Measurements from ENCODE around the gene HCN2. TPM values are rescaled to one million over a fixed set of nuclear protein-coding genes. Genes with fewer than 3 reads are reported as not detected.
A peak's percentile ranks its signal among the peaks of the same experiment; 100 is the strongest.
"Not testable (repeated sequence)": the region's sequence is repeated elsewhere in the genome, so short reads cannot be mapped to it uniquely, and the experiment has no call there.

HCN2 gene
- polyA plus RNA-seq, 3 donors, result 0.40 to 0.45 (median 0.42) TPM

DNA sequence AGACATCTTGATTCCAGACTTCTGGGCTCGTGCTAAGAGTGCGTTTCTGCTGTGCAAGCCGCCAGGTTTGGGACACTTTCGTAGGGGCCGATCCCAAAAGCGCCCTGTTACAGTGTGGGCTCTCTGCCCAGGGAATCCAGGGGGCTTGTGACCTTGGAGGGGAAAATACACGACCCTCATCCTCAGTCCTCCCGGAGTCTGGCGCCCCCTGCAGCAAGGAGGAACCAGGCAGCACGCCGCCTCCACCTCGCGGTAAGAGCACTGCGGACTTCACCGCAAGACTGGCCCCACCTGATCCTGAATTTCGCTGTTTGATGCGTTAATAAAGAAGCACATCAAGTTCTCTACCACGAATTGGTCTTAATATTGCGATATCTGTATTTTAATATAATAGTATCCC lies 38.5 kb downstream of the HCN2 start:
- DNase-seq (ENCODE audit: extremely low read depth in 1 of 11, low read depth in 9 of 11, low spot score in 4 of 11), result no peak

DNA sequence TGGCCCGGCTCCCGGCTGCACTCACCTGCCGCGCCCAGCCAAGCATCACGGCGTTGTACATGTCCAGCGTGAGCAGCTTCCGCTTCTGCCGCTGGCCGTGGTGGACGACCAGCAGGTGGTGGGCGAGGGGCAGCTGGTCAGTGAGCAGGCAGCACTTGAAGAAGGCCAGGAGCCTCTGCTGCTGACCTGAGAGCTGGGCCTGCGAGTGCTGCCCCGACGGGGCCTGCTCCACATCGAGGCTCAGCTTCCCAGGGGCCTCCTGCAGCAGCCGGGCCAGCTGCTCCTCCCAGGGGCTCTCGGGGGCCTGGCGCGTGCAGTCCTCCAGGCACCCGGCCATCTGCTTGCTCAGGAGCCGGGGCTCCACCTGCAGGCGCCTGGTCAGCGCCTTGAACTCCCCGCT lies 39.8 kb downstream of the HCN2 start:
- not testable (repeated sequence) for DNase-seq (ENCODE audit: extremely low read depth in 1 of 11, low read depth in 9 of 11, low spot score in 4 of 11)

DNA sequence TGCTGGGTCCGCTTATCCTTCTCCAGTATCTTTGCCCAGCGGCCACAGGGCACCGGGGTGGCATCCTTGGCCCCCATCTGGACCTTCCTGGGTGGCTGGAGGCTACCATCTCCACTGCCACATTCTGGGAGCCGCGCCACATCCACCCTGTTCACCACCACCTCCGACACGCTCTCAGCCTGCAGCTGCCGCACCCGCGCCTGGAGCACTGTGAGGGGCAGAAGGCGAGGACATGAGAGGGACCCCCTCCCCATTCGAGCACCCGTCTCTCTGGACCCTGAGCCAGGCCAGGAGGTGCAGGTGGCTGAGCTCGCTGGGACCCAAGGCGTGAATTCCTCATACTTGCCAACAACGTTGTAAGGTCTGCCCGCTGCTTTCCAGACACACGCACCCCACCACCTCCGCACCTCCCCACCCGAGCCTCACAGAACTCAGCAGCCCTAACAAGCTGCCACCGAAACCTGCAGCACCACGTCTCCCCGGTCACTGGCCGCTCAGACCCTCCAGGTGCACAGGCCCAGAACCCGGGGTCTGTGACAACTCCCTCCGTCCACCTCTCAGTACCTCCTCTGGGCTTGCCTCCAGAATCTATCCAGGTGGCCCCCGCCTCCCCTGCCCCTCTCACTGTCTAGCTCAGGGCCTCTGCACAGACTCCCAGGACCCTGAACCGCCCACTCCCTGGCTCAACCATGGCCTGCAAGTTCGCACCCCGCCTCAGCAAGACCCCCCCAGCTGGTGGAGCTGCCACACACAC lies 40.5 kb downstream of the HCN2 start:
- no peak for DNase-seq (ENCODE audit: extremely low read depth in 1 of 11, low read depth in 9 of 11, low spot score in 4 of 11)

DNA sequence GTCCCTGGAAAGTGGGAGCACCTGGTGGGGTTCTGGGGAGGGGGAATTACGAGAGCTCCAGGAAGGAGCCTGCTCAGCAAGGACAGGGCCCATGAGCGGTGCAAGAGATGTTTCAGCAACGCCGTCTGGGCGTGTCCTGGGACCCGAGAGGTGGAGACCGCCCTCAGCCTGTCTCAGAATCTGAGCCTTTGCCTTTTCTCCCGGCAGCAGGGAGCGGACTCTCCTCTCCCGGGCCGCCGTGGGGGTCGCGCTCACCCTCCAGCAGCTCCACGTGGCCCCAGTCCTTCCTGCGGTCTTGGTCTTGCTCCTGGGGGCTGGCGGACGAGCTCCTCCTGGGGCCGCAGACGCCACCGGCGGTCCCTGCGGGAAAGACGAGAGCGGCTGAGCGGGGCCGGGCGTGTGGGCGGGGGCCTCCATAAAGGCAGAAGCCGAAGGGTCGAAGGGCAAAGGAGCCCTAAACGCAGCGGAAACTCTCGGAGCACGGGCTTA lies 42.9 kb downstream of the HCN2 start:
- no peak for DNase-seq (ENCODE audit: extremely low read depth in 1 of 11, low read depth in 9 of 11, low spot score in 4 of 11)

DNA sequence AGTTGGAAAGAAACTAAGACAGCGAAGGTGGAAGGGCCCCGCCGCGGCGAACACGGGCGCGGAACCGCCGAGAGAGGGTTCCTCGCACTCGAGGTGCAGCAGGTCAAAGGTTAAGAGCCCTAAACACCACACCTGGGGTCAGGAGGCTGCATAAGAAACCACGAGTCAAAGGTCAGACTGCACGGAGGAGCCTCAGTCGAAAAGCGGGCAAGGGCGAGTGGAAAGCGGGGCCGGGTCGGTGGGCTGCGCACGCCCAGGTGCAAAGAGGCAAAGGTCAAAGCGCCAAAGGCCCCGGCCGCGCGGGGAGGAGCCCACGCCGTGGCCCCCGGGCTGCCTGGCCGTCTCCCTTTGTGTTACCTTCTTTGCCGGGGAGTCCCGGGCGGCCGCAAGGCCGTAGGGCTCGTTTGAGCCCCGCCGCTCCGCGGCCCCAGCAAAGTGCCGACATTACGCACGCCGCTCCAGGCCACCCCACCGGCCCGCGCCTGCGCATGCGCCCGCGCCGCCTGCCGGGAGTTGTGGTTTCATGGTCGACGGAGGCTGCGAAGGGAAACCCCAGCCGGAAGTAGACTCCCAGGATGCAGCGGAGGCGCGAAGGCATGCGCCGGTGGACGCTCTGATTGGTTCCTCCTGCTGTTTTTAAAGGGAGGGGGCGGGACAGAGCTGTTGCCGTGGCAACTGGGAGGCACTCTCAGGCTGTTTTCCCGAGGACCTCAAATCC lies 43.5 kb downstream of the HCN2 start, which contains the start of gene POLRMT:
Gene POLRMT (minus strand): TSS at position 470 of the 718 bp plus-strand sequence. CDS start 25 bp downstream, at position 445.
- peak; percentile 91 to 98 (median 97) for DNase-seq (ENCODE audit: extremely low read depth in 1 of 11, low read depth in 9 of 11, low spot score in 4 of 11)

DNA sequence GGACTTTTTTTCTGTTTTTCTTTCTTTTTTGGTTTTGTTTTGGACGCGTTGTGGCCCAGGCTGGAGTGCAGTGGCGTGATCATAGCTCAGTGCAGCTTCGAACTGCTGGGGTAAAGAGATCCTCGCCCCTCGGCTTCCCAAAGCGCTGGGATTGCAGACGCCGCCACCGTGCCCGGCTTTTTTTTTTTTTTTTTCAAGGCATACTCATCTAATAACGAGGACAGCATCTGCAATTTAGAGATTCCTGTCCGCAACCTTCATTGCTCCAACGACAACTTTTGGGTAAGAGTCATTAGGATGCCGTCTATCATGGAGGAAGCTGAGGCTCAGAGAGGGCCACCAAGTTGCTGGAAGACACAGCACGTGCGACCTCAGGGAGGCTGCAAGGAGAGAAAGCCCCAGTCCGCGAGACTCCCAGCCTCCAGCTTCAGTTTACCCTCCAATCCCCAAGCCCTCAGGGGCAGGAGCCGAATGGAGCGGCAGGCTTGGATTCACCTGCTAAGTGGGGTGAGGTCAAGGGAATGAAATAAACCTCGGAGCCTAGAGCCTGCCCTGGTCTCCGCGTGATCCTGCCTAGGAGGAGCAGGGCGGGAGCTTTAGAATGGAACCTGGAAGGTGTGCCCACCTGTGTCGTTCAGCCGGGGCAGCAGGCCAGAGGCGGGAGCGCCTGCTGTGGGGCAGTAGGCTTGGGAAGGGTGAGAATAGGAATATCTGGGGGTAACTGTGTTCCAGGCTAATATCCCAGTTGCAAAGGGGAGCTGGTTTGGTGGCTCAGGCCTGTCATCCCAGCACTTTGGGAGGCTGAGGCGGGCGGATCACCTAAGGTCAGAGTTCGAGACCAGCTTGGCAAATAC lies 44.3 kb downstream of the HCN2 start:
- no peak for DNase-seq (ENCODE audit: extremely low read depth in 1 of 11, low read depth in 9 of 11, low spot score in 4 of 11)

DNA sequence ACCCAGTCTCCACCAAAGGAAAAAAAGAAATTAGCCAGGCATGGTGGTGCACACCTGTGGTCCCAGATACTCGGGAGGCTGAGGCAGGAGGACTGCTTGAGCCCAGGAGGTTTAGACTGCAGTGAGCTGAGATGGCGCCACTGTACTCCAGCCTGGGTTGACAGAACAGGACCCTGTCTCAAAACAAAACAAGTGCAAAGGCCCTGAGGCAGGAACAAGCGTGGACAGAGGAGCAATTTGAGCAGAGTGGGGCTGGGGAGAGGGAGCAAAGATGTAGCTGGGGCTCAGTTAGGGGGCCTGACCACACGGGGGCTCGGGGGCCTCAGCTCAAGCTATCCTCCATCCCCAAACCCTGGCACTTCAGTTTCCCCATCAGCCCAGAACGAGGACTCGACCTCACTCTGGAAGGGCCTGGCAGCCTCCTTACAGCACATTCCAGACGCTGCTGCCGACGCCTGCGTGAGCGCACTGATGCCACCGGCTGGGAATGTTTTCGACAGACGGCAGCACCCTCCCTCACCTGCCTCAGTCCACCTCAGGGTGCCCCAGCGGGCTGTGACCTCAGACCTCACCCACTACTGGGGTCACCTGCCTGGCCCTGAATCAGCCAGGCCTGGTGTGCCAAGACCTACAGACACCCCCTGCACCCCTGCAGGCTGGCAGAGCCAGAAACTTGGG lies 45.4 kb downstream of the HCN2 start:
- DNase-seq (ENCODE audit: extremely low read depth in 1 of 11, low read depth in 9 of 11, low spot score in 4 of 11), result no peak

DNA sequence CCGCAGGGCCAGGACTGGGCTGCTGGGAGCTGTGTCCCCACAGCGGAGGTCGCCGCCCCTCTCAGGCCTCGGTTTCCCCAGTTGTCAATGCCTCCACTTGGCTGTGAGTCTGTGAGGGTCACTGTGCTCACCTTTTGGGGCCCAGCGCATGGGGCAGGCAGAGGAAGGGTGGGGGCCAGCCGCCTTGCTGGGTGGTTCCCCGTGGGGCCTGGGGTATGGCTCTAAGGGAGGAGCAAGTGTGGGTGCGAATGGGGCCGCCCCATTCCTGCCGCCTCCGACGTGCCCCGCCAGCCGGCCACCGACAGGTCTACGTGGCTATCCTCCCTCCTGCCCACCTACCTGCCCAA lies 49.2 kb downstream of the HCN2 start:
- DNase-seq (ENCODE audit: extremely low read depth in 1 of 11, low read depth in 9 of 11, low spot score in 4 of 11), result no peak

DNA sequence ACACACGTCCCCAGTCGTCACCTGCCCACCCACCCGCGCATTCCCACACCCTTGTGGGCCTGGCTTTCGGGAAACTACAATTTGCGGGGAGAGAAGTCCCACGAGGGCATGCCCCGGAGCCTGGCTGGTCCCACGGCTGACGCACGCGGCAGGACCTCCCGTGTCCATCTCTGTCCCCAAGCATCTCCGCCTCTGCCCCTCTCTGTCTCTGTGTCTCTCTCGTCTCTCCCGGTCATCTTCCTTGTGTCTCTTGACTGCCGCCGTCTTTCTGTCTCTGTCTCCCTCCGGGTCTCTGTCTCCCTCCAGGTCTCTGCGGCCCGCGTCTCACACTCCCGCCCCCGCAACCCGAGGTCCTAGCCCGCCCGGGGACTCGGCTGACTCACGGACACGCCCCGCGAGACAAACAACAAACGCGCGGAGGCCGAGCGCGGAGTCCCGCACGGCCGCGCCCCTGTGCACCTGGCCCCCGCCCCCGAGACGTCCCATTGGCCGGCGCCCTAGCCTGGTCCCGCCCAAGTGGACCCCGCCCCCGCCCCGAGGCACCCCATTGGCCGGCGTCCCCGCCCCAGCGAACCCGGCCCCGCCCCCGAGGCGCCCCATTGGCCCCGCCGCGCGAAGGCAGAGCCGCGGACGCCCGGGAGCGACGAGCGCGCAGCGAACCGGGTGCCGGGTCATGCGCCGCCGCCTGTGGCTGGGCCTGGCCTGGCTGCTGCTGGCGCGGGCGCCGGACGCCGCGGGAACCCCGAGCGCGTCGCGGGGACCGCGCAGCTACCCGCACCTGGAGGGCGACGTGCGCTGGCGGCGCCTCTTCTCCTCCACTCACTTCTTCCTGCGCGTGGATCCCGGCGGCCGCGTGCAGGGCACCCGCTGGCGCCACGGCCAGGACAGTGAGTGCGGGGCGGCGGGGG lies 49.8 kb downstream of the HCN2 start, which contains the start of gene FGF22:
Gene FGF22 (plus strand): TSS at position 627 of the 908 bp plus-strand sequence. CDS start 47 bp downstream, at position 674.
- peak in 9 of 11 donors; percentile 52 to 84 (median 77) for DNase-seq (ENCODE audit: extremely low read depth in 1 of 11, low read depth in 9 of 11, low spot score in 4 of 11)

DNA sequence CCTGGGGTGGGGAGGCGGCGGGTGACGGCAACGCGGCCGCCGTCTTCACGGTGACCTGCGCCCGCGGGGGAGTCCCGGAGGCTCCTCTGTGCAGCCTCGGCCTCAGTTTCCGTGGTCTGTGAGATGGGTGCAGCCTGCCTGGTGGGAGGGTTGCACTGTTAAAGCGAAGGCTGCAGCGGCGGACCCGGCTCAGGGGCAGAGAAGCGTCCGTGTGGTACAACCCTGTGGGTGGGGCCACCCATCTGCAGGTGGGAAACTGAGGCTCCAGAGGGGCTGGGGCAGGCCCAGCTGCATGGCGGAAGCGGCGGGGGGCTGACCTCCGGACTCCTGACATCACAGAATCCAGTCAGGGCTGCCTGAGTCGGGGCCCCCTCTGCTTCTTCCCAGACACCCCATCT lies 50.5 kb downstream of the HCN2 start:
- no peak for DNase-seq (ENCODE audit: extremely low read depth in 1 of 11, low read depth in 9 of 11, low spot score in 4 of 11)

DNA sequence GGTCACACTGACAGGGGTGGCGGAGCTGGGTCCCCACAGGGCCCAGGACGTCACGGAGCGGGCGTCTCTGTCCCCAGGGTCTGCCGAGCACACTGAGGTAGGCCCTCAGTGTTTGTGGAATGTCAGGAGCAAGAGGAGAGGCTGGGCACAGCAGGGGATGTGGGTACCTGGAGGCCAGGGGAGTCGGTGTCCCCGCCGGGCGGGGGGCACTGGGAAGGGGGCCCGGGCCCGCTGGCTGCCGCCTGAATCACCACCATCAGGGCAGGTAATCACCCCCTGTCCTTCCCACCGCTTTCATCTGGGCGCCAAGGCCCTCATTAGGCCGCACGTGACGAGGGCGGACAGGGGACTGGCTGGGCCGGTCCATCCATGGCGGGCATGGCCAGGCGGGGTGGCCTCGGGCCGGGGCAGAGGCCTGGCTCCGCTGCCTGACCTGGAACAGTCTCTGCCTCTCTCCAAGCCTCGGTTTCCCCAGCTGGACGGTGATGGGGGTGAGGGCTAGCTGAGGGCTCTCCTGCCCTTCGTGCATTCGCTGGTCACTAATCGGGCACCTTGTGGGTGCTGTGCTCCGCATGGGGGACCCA lies 51.0 kb downstream of the HCN2 start:
- no peak for DNase-seq (ENCODE audit: extremely low read depth in 1 of 11, low read depth in 9 of 11, low spot score in 4 of 11)

DNA sequence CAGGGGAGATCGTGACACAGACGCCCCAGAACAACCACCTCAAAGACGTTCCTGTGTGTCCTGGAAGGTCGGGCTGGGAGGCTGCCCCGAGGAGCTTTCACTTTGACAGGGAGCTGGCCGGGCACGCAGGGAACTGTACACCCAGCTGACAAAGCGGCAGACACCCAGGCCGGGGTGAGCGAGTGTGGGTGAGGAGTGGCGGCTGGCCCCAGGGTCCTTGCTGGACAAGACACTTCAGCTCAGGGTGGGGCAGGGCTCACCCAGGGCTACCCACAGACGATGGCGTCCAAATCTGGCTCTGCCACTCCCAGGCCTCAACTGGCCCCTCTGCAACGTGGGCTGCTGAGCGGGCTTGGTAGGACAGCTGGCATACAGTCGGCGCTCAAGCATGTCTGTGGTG lies 52.0 kb downstream of the HCN2 start:
- DNase-seq (ENCODE audit: extremely low read depth in 1 of 11, low read depth in 9 of 11, low spot score in 4 of 11), result no peak

DNA sequence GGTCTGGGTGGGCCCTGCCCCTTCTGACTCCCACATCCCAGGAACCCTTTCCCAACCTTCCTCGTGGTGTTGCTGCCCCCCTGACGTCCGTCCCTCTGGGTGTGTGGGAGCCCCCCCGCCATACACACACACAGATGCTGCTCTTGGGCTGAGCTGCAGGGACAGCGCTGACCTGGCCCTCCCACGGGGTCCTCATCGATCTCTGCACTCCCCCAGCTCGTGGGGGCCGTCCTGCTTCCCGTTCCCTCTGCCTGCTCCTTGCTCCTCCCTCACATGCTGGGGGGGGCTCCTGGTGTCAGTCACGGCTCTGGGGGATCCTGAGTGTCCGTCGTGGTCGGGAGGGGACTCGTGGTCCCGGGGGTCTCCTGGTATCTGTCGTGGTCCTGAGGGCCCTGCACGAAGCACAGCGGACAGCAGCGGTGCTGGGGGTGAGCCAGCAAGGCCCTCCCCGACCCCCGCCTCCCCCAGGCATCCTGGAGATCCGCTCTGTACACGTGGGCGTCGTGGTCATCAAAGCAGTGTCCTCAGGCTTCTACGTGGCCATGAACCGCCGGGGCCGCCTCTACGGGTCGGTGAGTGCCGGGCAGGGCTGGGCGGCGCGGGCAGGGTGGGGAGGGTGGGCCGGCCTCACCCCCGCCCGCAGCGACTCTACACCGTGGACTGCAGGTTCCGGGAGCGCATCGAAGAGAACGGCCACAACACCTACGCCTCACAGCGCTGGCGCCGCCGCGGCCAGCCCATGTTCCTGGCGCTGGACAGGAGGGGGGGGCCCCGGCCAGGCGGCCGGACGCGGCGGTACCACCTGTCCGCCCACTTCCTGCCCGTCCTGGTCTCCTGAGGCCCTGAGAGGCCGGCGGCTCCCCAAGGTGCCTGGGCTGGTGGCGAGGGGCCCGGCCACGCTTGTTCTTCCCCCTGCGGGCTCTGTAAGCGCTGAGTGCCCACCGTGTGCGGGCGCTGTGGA lies 53.4 kb downstream of the HCN2 start:
- DNase-seq (ENCODE audit: extremely low read depth in 1 of 11, low read depth in 9 of 11, low spot score in 4 of 11), result no peak

DNA sequence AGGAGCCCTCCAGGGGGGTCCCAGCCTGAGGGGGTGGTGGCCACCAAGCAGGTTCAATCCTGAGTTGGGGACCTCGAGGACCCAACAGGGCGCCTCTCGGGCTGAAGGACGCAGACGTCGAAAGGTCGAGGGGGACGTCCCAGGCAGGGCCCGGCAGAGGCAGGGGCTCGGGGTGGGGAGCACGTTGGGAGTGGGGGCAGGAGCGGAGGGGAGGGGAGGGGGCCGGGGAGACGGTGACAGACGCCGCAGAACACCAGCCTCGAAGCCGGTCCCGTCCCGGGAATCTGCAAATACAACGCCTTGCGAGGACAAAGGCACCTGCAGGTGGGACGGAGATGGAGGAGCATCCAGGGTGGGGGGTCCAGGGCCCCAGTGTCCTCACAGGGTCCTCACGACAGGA lies 54.1 kb downstream of the HCN2 start:
- DNase-seq (ENCODE audit: extremely low read depth in 1 of 11, low read depth in 9 of 11, low spot score in 4 of 11), result no peak

DNA sequence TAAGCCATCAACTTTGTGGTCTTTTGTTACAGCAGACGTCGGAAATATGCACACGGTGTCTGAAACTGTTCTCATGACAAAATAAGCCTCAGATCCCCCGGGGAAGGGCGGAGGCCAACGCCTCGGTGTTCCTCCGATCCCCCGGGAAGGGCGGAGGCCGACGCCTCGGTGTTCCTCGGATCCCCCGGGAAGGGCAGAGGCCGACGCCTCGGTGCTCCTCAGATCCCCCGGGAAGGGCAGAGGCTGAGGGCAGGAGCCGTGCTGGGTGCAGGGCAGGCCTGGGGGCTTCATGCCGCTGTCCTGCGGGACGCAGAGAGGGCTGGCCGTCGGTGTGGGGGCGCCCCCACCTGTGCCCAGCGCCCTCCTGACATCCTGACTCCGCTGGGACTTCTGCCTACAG lies 54.7 kb downstream of the HCN2 start:
- no peak for DNase-seq (ENCODE audit: extremely low read depth in 1 of 11, low read depth in 9 of 11, low spot score in 4 of 11)

DNA sequence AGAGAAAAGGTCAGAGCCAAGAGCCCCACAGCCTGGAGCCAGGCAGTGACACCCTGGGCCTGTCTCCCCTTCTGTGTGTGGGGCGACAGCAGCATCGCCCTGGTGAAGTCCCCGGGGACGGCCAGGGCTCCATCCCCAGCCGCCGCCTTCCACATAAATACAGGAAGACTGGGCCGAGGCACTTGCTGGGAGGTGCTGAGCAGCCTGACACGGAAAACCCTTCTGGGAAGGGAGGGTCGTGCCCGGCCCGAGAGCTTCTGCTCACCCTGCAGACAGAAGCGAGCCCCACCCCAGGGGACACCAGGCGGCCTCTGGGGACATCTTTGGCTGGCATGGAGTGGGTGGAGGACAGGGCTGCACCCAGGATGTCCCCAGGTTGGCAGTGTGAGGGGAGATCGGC lies 55.1 kb downstream of the HCN2 start:
- no peak for DNase-seq (ENCODE audit: extremely low read depth in 1 of 11, low read depth in 9 of 11, low spot score in 4 of 11)
